Measurements from ENCODE around the gene ILKAP.

The ILKAP gene

GRCh38 chr2:238180554-238180953 is 22.9 kb downstream of the ILKAP start:
- DNase-seq (ENCODE audit: low spot score): no peak
- TF ChIP-seq CTCF (IDR thresholded peaks at IDR 0.05; ENCODE audit: borderline replicate concordance, control extremely low read depth, extremely low read depth, insufficient read depth, missing control alignments): no peak
- in situ Hi-C loops (cut with MboI; ENCODE audit: low sequenced_read_pairs, unreplicated experiment): no loop called here

- in situ Hi-C loops (cut with MboI; ENCODE audit: low sequenced_read_pairs, unreplicated experiment): no loop called here
- TF ChIP-seq CTCF (IDR thresholded peaks at IDR 0.05; ENCODE audit: borderline replicate concordance, control extremely low read depth, extremely low read depth, insufficient read depth, missing control alignments): no peak
- no peak for DNase-seq (ENCODE audit: low spot score)
Measured at GRCh38 chr2:238176613-238177012, 26.9 kb downstream of the ILKAP start.

GRCh38 chr2:238174701-238175100 is 28.8 kb downstream of the ILKAP start:
- in situ Hi-C loops (cut with MboI; ENCODE audit: low sequenced_read_pairs, unreplicated experiment): no loop called here
- no peak for DNase-seq (ENCODE audit: low spot score)
- no peak for TF ChIP-seq CTCF (IDR thresholded peaks at IDR 0.05; ENCODE audit: borderline replicate concordance, control extremely low read depth, extremely low read depth, insufficient read depth, missing control alignments)

GRCh38 chr2:238174291-238174690 is 29.2 kb downstream of the ILKAP start:
- TF ChIP-seq CTCF (IDR thresholded peaks at IDR 0.05; ENCODE audit: borderline replicate concordance, control extremely low read depth, extremely low read depth, insufficient read depth, missing control alignments): no peak
- in situ Hi-C loops (cut with MboI; ENCODE audit: low sequenced_read_pairs, unreplicated experiment): no loop called here
- DNase-seq (ENCODE audit: low spot score): no peak

- no peak for DNase-seq (ENCODE audit: low spot score)
- no peak for TF ChIP-seq CTCF (IDR thresholded peaks at IDR 0.05; ENCODE audit: borderline replicate concordance, control extremely low read depth, extremely low read depth, insufficient read depth, missing control alignments)
- in situ Hi-C loops (cut with MboI; ENCODE audit: low sequenced_read_pairs, unreplicated experiment): no loop called here
Measured at GRCh38 chr2:238173692-238174091, 29.8 kb downstream of the ILKAP start.

GRCh38 chr2:238172439-238172838 is 31.1 kb downstream of the ILKAP start:
- no peak for DNase-seq (ENCODE audit: low spot score)
- TF ChIP-seq CTCF (IDR thresholded peaks at IDR 0.05; ENCODE audit: borderline replicate concordance, control extremely low read depth, extremely low read depth, insufficient read depth, missing control alignments): no peak
- in situ Hi-C loops (cut with MboI; ENCODE audit: low sequenced_read_pairs, unreplicated experiment): no loop called here

All from GM13976 (cell line).